GM21576 (cell line): Measurements from ENCODE around the gene POPDC3.
A peak's percentile ranks its signal among the peaks of the same experiment; 100 is the strongest.

Source experiments
- ATAC-seq: cut with Tn5 transposase; IDR thresholded peaks from one replicate; pipeline ENCODE4 v1.9.1; 2021; ENCODE audit warnings: mild to moderate bottlenecking, moderate library complexity; ENCODE audit not compliant: unreplicated experiment

The POPDC3 gene

GRCh38 chr6:105161421-105161820, 18.4 kb downstream of the POPDC3 start:
- ATAC-seq = no peak

- ATAC-seq = no peak
These were observed 26.1 kb downstream of the POPDC3 start for GRCh38 chr6:105153676-105154075.

GRCh38 chr6:105152880-105153279, 26.9 kb downstream of the POPDC3 start:
- ATAC-seq = no peak

- no peak for ATAC-seq
These were observed 28.2 kb downstream of the POPDC3 start for GRCh38 chr6:105151644-105152043.

- ATAC-seq = no peak
These were observed 41.7 kb downstream of the POPDC3 start for GRCh38 chr6:105138141-105138540.

- ATAC-seq = no peak
These were observed 42.4 kb downstream of the POPDC3 start for GRCh38 chr6:105137388-105137787.

- peak; percentile 40 for ATAC-seq
These were observed 43.1 kb downstream of the POPDC3 start for GRCh38 chr6:105136431-105137350.

GRCh38 chr6:105135907-105136430, 43.8 kb downstream of the POPDC3 start:
- no peak for ATAC-seq

GRCh38 chr6:105135056-105135455, 44.8 kb downstream of the POPDC3 start:
- no peak for ATAC-seq

GRCh38 chr6:105122717-105123116, 57.1 kb downstream of the POPDC3 start:
- ATAC-seq = no peak

GRCh38 chr6:105121981-105122380, 57.8 kb downstream of the POPDC3 start:
- no peak for ATAC-seq

GRCh38 chr6:105120570-105120969, 59.2 kb downstream of the POPDC3 start:
- no peak for ATAC-seq

GRCh38 chr6:105116150-105116549, 63.7 kb downstream of the POPDC3 start:
- no peak for ATAC-seq

- no peak for ATAC-seq
These were observed 66.4 kb downstream of the POPDC3 start for GRCh38 chr6:105113422-105113821.

GRCh38 chr6:105112577-105112976, 67.2 kb downstream of the POPDC3 start:
- ATAC-seq = no peak

- no peak for ATAC-seq
These were observed 67.9 kb downstream of the POPDC3 start for GRCh38 chr6:105111871-105112270.

- no peak for ATAC-seq
These were observed 68.7 kb downstream of the POPDC3 start for GRCh38 chr6:105111105-105111504.

- ATAC-seq = no peak
These were observed 69.6 kb downstream of the POPDC3 start for GRCh38 chr6:105109955-105110895.

- no peak for ATAC-seq
These were observed 71.1 kb downstream of the POPDC3 start for GRCh38 chr6:105108631-105109262.
